Measurements from ENCODE around the gene PIGU.

- TF ChIP-seq SMC3 (conservative IDR thresholded peaks at IDR 0.05; ENCODE audit: poor library complexity): no peak
- no peak for TF ChIP-seq CTCF (IDR thresholded peaks at IDR 0.05; ENCODE audit: poor library complexity, severe bottlenecking)
- TF ChIP-seq POLR2AphosphoS5 (IDR thresholded peaks at IDR 0.05): no peak
- TF ChIP-seq EZH2 (IDR thresholded peaks at IDR 0.05; ENCODE audit: borderline replicate concordance, insufficient read depth, low read length, poor library complexity, severe bottlenecking): no peak
- TF ChIP-seq EP300 (conservative IDR thresholded peaks at IDR 0.05; ENCODE audit: poor library complexity, severe bottlenecking): no peak
- no peak for TF ChIP-seq MXI1 (conservative IDR thresholded peaks at IDR 0.05; ENCODE audit: poor library complexity, severe bottlenecking)
Observed at GRCh38 chr20:34701405-34702085, 24.7 kb upstream of the PIGU start.
